ENCODE results near the gene NME5. TPM values are rescaled to one million over a fixed set of nuclear protein-coding genes. Genes with fewer than 3 reads are reported as not detected.

Gene NME5
- total and polyA plus RNA-seq, 2 of the 13 experiments (the other 11 are each of a cell fraction or from before 2014, with no cell fraction given): 0.18 TPM; not detected in 1

GRCh38 chr5:138111937-138112336 lies 27.3 kb downstream of the NME5 start (continued):
- no peak for TF ChIP-seq REST (IDR thresholded peaks at IDR 0.05; ENCODE audit: borderline replicate concordance in 1 of 2, low read depth in 1 of 2, low read length in 2 of 2)
- TF ChIP-seq MED13 (CRISPR knock-in tag; IDR thresholded peaks at IDR 0.05): no peak
- TF ChIP-seq CHCHD3 (CRISPR knock-in tag; IDR thresholded peaks at IDR 0.05): no peak
- no peak for TF ChIP-seq ZNF367 (CRISPR knock-in tag; IDR thresholded peaks at IDR 0.05; ENCODE audit: borderline replicate concordance)
- no peak for TF ChIP-seq POGK (CRISPR knock-in tag; conservative IDR thresholded peaks at IDR 0.05)

GRCh38 chr5:138111181-138111580 lies 28.0 kb downstream of the NME5 start:
- CTCF ChIA-PET (ENCODE audit: low intra/inter-chr PET ratio, low total read pairs): no interaction called here
- Histone ChIP-seq H3K4me3 (replicated peaks in 1 of 3; ENCODE audit: insufficient read depth in 1 of 3, low read depth in 2 of 3, low read length in 3 of 3) (no peak overlapping the region), H2AFZ (ENCODE audit: low read length) (no peak overlapping the region), H3K27me3 (ENCODE audit: control insufficient read depth in 1 of 2, insufficient read depth in 2 of 2, low read length in 2 of 2) (no peaks in the 10 kb centered on the region), H3K27ac (ENCODE audit: extremely low read length, insufficient read depth, low read length) (no peak overlapping the region), H3K4me1 (ENCODE audit: insufficient read depth, low read length) (peaks cover 12% of the 10 kb centered on the region), H3K9ac (ENCODE audit: insufficient read depth, low read depth, low read length) (no peak overlapping the region), H3K36me3 (replicated peaks in 1 of 2; ENCODE audit: control insufficient read depth in 1 of 2, insufficient read depth in 2 of 2, low read length in 2 of 2) (no peaks in the 10 kb centered on the region), H4K20me1 (ENCODE audit: insufficient read depth, low read length) (no peaks in the 10 kb centered on the region), H3K9me3 (ENCODE audit: low read length) (no peaks in the 10 kb centered on the region), H3K4me2 (ENCODE audit: low read depth, low read length) (no peak overlapping the region), H3K79me2 (ENCODE audit: insufficient read depth, low read length) (no peaks in the 10 kb centered on the region)
- FAIRE-seq (no peak), DNase-seq (ENCODE audit: low spot score) (no peak), ATAC-seq (no peak)
- 25% methylated on average over 4 of the region's 4 CpGs for WGBS (ENCODE audit: low lambda C conversion rate)
- intact Hi-C loops (cut with micrococcal nuclease; ENCODE audit: unreplicated experiment): no loop called here
- POLR2A ChIA-PET: no interaction called here
- no TSS peak for BruUV-seq (replicated peaks)
- in situ Hi-C loops (cut with HindIII; ENCODE audit: extremely low pct_ligation_motif_present, low pct_unique_long_range_greater_than_20kb): no loop called here
- TF ChIP-seq ZXDC (CRISPR knock-in tag; IDR thresholded peaks at IDR 0.05): no peak
- no peak for TF ChIP-seq GZF1 (CRISPR knock-in tag; IDR thresholded peaks at IDR 0.05)
- no peak for TF ChIP-seq ZNF773 (CRISPR knock-in tag; IDR thresholded peaks at IDR 0.05; ENCODE audit: borderline replicate concordance)
- TF ChIP-seq MATR3 (CRISPR knock-in tag; IDR thresholded peaks at IDR 0.05): no peak
- no peak for TF ChIP-seq FOXO1 (CRISPR knock-in tag; IDR thresholded peaks at IDR 0.05)
- no peak for TF ChIP-seq ZNF737 (CRISPR knock-in tag; IDR thresholded peaks at IDR 0.05; ENCODE audit: borderline replicate concordance)
- TF ChIP-seq PAXIP1 (CRISPR knock-in tag; conservative IDR thresholded peaks at IDR 0.05): no peak
